ENCODE measurements around the gene PHRF1.
"Not testable (repeated sequence)": the region's sequence is repeated elsewhere in the genome, so short reads cannot be mapped to it uniquely, and the experiment has no call there.

The PHRF1 gene

DNA sequence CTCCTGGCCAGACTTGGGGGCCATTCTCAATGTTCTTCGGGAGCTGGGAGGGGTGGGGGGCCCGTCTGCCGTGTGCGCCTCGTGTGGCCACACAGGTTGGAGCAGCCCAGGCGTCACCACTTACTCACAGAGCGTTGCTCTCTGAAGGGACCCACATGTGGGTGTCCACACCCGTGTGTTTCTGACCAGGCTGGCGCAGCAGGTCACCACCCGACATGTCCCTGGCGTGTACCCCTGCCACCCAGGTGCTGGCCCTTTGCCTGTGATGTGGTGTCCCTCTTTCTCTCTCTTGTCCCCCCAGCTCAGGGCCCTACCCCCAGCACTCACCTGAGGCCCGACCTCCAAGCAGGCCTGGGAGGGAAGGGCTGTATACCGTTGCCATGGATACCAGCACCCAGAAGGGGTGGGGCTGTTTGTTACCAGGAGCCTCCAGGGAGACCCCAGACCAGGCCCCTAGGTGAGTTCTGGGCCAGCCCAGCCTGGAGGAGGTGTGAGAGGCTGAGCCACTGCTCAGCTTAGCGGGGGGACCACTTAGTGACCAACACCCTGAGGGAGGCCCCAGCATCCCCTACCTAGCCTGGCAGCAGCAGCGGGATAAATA lies 17.1 kb upstream of the PHRF1 start:
- DNase-seq = no peak

DNA sequence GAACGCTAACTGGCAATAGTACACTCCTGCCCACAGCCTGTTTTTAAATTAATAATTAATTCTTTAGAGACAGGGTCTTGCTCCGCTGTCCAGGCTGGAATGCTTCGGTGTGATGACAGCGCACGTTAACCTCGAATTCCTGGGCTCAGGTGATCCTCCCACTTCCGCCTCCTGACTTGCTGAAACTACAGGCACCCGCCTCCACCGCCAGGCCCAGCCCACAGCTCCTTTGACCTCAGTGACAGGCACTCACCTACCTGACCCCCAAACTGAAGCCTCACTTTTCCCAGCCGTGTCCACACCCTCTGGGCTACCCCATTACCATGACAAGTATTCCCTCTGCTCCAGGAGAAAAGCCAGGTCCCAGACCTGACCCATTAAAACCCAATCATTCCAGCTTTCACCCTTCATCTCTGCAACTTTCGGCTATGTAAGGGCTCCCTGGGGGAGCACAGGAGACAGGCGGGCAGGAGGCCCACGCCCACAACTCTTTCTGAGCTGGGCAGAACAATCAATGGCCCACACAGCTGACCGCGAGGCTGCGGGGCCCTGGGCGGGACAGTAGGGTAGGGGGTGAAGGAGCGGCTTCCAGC lies 16.5 kb upstream of the PHRF1 start:
- DNase-seq = no peak

DNA sequence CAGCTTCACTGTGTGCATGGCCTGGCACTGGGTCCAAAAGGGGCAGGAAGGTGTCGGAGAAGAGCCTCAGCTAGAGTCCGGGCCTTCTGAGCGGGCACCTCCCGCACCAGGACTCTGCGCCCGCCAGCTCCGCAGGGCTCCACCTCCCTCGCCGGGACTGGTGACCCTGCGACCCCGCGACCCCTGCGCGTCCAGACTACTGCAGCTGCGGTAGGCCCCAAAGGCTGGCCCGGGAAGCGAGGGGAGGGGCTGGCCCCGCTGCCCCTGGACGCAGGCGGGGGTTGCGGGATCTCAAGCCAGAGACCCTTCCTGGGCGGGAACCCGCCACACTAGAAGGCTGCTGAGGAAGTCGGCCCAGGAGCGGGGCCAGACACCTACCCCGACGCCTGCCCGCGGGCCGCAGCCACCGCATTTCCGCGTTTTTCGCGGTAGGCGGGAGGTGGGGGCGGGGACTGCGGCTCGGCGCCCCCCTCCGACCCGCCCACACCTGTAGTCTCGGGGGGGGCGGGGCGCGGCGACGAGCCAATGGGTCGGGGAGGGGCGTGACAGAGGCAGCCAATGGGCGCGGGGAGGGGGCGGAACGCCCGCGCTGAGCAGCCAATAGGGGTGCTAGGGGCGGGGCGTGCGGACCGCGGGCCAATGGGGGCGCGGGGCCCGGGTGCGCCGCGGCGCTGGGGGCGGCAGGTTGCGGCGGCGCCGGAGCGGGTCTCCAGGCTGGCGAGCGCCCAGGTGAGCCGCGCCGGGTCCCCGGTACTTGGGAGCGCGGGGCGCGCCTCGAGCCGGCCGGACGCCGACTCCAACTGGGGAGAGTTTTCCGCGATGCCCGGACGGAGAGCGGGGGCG lies 15.7 kb upstream of the PHRF1 start, which contains the start of the genes LMNTD2 and RASSF7:
Gene LMNTD2 (minus strand): TSS at position 434 of the 843 bp plus-strand sequence. CDS start 22 bp downstream, at position 412.
Gene RASSF7 (plus strand): TSS at position 666 of the 843 bp plus-strand sequence. CDS start 799 bp downstream, outside the sequence.
- DNase-seq = peak; percentile 96

DNA sequence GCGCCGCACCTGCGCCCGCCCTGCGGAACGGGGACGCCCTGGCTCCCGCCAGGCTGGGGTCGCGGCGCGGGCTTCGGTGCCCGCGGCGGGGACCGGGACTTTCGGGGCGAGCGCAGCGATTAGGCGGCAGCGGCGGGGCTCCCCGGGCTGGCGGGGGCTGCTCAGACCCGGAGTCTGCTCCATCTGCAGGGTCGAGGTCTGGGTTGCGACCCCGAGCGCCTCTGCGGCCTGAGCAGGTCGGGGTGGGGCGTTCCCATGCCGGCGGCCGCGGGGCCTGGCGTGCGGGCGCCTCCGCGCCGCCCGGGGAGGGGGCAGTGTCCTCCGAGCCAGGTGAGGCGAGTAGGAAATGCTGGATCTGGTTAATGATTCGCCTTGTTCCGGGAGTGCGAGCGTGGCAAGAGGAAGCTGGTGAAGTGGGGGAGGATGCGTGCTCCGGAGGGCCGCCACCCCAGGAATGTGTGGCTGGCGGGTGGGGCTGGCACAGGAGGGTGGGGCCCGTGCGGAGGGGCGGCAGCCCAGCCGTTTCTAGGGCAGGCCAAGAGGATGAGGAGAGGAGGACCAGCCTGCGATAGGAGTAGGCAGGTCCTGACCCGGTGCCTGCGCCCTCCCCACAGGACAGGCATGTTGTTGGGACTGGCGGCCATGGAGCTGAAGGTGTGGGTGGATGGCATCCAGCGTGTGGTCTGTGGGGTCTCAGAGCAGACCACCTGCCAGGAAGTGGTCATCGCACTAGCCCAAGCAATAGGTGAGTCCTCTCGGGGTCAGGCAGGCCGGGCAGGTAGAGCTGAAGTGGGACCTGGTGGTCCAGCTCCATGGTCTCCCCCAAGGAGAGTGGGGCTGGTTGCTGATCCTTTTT lies 14.9 kb upstream of the PHRF1 start:
- no peak for DNase-seq

DNA sequence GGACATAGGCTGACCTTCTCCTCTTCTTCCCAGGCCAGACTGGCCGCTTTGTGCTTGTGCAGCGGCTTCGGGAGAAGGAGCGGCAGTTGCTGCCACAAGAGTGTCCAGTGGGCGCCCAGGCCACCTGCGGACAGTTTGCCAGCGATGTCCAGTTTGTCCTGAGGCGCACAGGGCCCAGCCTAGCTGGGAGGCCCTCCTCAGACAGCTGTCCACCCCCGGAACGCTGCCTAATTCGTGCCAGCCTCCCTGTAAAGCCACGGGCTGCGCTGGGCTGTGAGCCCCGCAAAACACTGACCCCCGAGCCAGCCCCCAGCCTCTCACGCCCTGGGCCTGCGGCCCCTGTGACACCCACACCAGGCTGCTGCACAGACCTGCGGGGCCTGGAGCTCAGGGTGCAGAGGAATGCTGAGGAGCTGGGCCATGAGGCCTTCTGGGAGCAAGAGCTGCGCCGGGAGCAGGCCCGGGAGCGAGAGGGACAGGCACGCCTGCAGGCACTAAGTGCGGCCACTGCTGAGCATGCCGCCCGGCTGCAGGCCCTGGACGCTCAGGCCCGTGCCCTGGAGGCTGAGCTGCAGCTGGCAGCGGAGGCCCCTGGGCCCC lies 14.1 kb upstream of the PHRF1 start:
- no peak for DNase-seq

DNA sequence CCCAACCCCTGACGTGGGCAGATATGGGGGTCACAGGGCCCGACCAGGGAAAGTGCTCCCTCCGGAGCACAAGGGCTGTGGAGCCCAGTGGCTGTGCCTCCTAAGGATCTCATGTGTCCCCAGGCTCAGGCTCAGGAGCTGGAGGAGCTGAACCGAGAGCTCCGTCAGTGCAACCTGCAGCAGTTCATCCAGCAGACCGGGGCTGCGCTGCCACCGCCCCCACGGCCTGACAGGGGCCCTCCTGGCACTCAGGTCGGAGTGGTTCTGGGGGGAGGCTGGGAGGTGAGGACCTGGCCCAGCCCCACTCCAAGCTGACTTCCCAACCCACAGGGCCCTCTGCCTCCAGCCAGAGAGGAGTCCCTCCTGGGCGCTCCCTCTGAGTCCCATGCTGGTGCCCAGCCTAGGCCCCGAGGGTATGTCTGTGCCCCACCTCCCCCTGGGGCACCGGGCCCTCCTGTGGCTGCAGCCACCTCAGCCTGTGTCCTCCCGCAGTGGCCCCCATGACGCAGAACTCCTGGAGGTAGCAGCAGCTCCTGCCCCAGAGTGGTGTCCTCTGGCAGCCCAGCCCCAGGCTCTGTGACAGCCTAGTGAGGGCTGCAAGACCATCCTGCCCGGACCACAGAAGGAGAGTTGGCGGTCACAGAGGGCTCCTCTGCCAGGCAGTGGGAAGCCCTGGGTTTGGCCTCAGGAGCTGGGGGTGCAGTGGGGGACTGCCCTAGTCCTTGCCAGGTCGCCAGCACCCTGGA lies 13.0 kb upstream of the PHRF1 start:
- DNase-seq = no peak

DNA sequence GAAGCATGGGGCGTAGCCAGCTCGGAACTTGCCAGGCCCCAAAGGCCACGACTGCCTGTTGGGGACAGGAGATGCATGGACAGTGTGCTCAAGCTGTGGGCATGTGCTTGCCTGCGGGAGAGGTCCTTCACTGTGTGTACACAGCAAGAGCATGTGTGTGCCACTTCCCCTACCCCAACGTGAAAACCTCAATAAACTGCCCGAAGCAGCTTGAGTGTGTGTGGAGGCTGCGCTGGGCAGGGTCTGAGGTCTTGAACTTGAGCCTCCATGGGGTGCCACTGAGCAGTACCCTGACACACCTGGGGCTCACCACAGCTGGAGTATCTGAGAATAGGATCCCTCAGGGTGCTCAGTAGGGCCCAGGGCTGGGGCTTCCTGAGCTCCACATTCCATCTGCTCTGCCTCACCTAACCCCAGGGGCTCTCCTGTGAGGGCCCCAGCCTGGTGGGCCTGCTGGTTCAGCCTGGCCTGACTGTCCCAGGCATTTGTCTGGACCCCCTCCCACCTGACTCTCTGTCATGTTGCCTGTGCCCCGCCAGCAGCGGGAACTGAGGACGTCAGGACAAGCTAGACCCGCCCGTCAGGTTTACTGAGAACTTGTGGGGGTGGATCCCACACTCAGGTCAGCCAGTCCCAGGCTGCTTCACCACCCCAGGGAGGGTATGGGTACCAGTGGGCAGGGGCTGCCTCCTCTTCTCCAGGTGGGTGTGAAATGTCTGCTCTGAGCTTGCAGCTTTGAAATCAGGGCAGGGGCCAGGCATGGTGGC lies 12.3 kb upstream of the PHRF1 start:
- DNase-seq = no peak

DNA sequence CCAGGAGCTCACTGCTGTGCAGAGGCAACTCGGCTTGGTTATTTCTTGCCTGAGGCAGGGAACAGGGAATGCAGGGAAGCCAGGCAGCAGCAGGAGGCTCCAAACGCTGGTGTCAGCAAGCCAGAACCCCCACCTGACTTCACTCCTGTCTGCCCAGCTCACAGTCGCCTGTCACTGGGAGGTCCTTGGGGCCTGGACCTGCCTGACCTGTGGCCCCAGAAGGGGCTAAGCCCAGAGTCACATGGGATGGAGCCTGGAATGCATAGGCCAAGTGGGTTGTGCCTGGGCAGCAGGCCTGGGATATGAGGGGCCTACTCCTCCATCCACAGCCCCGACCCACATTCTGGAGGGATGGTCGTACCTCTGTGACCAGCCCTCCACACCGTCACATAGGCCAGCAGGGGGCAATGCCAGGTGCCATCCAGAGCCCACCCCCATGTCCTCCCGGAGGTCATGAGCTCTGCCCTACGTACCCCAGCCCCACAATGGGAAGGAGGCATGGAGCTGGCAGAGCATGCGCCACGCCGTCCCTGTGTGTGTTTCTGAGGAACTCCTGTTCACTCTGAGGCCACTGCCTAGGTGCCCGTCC lies 10.3 kb upstream of the PHRF1 start:
- DNase-seq = no peak

DNA sequence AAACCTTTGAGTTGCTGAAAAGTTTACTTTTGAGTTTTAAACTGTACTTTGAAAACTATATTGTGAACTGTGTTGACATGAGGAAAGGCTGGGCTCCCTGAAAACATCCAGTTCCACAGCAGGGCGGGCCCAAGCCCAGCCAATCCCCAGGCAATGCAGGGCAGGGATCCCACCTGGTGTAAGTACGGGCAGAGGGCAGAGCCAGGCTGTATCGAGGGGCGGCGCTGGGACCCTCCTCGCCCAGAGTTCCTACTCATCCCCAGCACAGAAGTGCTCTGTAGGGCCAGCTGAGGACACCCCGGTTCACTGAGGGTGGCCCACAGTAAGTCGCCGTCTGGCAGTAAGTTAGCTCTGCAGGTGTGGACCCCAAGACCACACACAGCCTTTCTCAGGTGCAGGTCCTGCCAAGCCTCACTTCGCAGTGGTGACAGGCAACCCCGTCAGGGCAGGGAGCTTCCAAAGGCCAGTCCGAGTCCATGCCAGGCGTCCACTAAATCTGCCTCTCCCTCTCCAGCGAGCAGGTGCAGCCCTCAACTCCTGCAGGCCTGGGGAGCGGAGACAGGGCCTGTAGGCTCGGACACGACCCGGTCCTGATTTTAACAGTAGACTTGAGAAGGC lies 9.2 kb upstream of the PHRF1 start:
- no peak for DNase-seq

DNA sequence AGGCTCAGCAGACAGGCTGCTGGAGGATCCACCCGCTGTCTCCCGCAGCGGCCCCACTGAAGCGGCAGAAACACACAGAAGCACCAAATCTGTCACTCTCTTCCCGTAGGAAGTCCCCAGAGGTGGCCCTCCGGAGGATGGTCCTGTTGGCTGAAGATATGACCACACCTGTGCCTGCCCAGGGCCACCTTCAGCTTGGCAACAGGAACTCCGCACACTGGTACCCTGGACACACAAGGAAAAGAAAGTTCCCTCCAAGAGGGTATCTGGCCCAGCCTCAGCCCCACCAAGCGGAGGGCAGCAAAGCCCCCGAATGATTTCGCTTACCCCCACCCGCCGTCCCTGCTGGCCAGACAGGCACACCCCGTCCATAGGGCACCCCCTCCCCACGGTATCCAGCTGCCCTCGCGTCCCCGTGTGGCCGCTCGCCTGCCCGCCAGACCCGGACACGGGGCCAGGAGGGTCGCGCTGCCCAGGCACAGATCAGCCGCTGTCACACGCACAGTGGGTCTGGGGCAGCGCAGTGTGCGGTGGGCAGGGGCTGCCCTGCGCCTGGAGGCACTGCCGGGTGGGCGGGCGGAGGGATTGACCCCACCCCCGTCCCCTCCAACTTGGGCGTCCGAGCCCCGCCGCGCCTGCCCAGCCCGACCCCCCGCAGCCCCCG lies 8.5 kb upstream of the PHRF1 start:
- no peak for DNase-seq

DNA sequence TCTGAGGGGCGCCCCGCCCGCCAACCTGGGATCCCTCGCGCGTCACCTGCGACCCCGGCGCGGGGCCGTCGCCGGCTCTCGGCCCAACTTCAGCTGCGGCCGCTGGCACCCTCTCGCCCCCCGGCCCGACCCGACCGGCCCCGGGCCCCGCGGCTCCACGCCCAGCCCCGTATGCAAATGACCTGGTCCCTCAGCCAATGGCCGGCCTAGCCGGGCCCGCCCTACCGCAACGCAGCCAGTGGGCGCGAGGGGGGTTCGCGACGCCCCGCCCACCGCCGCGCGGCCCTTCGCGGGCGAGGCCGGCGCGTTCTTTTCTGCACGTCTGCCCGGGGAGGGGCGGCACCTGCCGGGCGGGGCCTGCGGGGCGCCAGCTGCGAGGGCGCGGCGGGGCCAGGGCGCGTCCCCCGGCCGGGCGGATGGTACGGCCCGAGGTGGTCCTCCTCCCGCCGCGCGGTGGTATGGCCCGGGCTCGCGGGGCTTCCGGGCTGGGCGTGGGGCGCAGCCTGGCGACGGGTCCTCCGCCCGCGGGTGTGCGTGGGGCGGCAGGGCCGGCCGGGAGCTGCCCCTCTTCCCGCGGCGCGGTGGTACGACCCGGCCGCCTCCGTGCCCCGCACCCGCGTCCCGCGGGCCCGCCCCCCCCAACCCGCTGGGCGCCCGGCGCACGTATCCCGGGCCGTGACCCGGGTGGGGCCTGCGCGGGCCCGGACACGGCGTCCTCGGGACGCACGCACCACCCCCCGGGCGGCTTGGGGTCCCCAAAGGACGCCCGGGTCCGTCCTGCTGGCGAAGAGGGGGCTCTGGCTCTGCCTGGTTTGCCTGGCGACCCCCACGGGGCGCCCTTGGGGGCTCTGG lies 7.7 kb upstream of the PHRF1 start:
- DNase-seq = peak; percentile 87

DNA sequence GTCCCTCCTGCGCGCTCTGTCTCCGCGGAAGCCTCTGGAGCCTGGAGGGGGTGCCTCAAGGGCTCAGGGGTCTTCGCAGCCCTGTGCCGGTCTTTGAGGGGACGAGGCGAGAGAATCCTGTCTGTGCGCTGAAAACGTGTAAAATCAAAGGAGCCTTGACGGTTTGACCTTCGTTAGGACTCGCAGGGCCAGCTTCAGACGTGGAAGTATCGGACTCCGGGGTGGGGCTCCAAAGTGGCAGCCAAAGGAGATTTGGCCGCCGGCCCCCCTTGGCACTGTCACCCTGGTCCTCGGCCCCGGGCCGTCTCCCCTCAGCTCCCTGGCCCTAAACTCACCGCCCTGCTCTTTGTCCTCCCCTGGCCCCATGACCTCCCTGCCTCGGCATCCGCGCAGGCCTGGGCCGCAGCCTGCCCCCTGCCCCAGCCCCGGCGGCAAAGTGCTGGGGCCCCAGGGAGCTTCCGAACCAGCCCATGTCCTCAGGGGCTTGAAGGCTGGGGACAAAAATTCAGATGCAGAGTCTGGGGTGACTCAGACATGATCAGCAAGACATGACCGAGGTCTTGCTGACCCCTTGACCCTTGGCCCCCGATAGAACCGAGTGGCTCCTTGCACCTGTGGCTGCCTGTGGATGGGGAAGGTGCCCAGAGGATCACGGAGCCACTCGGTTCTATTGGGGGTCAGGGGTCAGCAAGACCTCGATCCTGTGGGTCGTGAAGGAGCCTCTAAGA lies 6.9 kb upstream of the PHRF1 start:
- DNase-seq = no peak

DNA sequence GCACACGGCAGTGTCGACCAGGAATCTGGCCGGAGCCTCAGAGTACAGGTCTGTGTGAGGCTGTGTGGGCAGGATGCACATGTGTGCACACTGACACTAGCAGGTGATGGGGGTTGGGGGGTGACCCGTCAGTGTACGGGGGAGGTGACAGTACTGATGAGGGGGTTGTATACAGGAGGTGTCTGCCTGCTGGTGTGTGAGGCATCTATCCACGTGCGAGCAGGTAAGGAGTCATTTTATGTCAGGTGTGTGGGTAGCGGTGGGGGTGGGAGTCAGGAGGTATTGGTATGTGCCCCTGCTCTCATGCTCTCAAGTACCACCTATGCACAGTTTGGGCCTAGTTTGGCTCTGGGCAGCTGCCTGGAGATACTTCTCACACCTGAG lies 4.5 kb upstream of the PHRF1 start:
- DNase-seq = no peak

DNA sequence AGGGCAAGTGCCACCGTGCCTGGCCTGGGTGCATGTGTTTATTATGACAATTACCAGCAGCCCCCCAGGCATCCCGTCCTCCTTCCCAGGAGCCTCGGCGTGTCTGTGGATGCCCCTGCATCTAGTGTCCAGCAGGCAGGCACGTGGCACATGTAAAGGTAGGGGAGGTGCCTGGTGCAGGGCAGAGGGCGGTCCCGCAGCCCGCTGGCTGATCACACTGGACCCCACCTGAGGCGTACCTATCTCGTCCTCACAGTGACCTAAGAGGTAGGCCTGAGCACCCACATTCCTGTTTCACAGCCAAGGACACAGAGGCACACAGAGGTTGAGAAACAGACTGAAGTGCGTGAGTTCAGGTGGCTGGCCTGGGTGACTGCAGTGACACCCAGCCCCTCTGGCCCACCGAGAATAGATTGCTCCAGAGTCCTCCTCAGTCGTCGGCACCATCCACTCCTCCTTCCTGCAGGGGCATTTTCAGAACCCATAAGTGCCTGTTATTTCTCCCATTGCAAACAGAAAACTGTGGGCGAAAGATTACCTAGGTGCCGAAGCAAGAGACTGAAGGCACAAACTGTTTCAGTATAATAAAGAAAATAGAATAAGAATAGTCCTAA lies 3.0 kb upstream of the PHRF1 start:
- no peak for DNase-seq

DNA sequence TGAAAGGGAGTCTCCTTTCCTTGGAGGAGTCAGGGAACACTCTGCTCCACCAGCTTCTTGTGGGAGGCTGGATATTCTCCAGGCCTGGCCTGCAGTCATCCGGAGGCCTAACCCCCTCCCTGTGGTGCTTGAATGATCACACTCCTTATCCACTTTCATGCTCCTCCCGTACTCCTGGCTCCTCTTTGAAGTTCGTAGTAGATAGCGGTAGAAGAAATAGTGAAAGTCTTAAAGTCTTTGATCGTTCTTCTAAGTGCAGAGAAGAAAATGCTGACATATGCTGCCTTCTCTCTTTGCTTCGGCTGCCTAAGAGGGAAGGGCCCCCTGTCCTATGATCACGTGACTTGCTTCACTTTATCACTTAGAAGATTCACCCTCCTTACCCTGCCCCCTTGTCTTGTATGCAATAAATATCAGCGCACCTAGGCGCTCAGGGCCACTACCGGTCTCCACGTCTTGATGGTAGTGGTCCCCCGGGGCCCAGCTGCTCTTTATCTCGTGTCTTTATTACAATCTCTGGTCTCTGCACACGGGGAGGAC lies 2.2 kb upstream of the PHRF1 start:
- DNase-seq = not testable (repeated sequence)

DNA sequence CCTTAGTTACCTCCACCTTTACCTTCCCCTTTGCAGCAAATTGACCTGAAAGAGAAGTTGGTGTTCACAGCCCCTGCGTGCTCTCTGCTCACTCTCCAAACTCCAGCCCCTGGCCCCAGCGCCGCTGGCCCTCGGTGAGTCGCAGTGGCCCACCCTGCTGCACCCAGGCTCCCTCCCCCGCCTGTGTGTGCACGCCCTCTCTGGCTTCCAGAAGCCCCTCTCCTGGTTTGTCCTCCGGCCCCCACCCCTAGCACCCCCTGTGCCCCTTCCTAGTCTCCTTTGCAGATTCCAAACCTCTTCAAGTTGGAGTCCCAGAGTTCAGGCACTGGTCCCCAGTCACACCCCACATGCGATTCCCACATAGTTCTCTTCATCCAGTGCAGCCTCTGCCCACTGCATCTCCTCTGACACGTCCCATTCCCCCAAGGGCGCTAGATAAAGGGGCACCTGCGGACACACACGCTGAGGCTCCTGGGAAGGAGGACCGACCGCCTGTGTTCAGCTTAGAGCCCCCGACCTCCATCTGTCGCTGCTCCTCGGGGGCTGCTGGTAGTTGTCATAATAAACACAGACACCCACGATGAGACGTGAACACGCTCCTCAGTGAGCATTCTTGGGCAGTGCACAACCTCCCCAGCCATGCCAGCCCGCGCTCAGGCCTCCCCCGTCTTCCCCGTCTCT lies 1.5 kb upstream of the PHRF1 start:
- DNase-seq = no peak
